Measurements from ENCODE around the gene UBAC2. TPM values are rescaled to one million over a fixed set of nuclear protein-coding genes. Genes with fewer than 3 reads are reported as not detected.

UBAC2 gene
- total and polyA plus RNA-seq, 2 donors: 53.1 to 57.2 TPM

DNA sequence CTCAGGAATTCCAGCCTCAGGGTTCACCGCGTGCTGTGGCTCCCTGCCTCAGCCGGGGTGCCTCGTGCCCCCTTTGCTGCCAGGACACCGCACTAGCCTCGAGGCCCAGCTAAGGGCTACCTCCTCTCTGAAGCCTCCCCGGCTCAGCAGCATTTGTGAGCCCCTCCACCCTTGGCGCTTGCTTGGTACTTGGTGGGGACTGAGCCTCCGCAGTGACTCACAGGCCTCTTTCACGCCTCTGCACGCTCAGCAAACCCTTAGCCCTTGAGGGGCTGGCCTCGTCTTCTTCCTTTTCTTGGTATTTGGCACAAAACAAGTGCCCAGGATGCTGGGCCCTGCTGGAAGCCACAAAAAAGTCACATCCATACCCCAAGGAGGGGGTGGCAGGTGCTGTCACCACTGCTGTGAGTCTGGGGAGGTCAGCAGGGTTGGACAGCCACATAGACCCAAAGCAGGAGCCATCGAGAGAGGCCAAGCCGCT, 215.2 kb downstream of the UBAC2 start:
- 85% methylated on average over 14 of the region's 14 CpGs for WGBS
- H3K4me1 ChIP-seq (ENCODE audit: insufficient read depth): no peaks in the 10 kb centered on the region
- no peak overlapping the region for H3K27ac ChIP-seq (ENCODE audit: low read depth)
- H3K4me3 ChIP-seq (ENCODE audit: low read depth, low read length): no peak overlapping the region
- DNase-seq (ENCODE audit: extremely low spot score): no peak
- H3K36me3 ChIP-seq (ENCODE audit: insufficient read depth): no peaks in the 10 kb centered on the region

DNA sequence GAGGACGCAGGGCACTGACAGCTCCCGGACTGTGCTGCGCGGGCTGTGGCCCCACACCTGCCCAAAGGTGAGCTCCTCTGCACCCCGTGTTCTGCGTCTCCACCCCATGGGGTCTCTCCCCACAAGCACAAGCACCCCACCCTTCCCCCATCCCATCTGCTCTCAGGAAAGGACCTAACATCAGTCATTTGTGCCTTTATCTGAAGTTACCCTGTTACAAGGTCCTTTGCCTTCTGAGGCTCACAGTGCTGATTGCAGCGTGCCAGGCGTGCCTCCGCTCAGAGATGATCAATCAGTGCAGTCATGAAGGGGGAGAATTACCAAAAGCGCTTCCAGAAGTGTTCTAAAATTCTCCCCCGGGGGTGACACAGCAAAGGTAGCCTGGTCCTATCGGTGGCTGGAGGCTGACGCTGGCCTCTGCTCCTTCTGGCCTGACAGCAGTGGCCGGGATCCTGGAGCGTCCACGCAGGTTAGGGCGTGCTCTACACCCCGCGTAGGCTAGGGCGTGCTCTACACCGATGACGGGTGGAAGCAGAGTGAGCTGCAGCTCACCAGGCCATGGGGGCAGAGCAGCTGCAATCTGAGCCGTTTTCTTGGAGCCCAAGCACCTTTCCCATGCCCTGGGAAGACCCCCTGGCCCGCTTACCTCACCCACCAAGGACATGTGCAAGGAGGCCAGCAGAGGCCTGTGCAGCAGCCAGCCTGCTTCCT, 215.9 kb downstream of the UBAC2 start:
- 87% methylated on average over 24 of the region's 24 CpGs for WGBS
- H3K4me3 ChIP-seq (ENCODE audit: low read depth, low read length): no peak overlapping the region
- no peak for DNase-seq (ENCODE audit: extremely low spot score)
- H3K36me3 ChIP-seq (ENCODE audit: insufficient read depth): no peaks in the 10 kb centered on the region
- no peaks in the 10 kb centered on the region for H3K4me1 ChIP-seq (ENCODE audit: insufficient read depth)
- no peak overlapping the region for H3K27ac ChIP-seq (ENCODE audit: low read depth)

DNA sequence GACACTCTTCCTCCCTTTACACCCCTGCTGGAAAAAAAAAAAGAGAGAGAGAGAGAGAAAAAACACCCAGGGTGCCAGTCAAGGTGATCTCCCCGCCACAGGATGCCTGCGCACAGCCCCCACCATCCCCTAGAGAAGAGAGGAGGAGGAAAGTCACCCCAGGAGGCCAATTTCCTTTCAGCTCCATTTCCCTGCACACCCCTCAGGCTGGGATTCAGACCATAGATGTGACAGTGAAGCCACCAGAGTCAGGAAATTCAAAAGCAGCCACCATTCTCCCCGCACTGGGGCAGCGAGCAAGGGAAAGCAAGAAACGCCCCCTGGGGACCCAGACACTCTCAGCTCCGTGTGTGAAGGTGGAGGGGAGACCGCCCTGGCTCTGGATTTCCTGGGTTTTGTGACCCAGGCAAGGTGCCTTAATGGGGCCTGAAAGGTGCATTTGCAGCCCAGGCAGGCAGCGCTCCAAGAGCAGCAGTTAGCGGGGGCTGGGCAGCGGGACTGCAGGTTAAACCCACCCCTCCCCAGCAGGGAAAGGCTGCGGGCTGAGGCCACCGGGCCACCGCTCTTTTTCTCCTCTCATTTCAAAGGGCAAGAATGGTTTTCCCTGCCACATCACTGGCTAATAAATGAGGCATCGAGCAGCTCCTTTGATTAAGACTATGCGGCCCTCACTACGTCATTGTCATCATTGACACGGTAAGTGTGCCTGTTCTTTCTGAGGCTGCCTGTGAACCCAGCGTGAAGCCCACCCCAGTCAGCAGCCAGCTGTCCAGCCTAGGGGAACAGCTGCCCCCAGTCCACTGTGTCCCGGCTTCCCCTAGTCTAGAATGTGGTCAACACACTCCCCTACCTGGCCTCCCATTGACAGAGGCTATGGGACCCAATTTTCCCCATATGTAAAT, 216.8 kb downstream of the UBAC2 start:
- DNase-seq (ENCODE audit: extremely low spot score): no peak
- 70% methylated on average over 19 of the region's 19 CpGs for WGBS

DNA sequence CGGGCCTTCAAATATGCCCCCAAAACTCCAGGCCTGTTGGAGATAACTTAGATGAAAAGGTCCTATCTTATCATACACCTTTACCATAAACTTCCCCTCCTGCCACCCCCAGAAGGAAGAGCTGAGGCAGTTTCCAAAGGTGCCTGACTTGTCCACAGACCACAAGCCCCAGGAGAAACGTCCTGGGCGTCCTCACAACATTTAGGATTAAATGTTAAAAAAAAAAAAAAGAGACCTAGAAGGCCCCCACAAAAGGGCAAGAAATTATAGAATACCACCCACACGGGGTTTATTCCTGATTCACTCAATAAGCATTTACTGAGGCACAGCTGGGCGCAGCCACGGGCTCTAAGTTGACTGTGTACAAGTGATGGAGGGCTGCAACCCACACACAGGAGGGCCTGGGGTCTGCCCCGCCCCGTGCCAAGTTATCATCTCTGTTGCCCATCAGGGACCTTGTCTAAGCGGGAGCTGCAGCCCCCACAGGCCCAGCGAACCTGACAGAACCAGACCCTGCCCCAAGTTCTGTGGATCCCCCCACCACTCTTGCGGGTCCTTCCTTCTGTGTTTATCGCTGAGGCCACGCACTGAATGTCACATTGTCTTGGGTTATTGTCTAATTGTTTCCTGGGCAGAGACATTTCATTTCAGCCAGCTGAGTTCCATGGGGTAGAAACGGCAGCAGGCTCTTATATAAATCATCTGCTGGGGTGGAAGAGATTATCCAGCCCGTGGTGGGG, 217.6 kb downstream of the UBAC2 start:
- DNase-seq (ENCODE audit: extremely low spot score): no peak
- Histone ChIP-seq H3K36me3 (ENCODE audit: insufficient read depth) (no peaks in the 10 kb centered on the region), H3K4me1 (ENCODE audit: insufficient read depth) (no peaks in the 10 kb centered on the region), H3K4me3 (ENCODE audit: low read depth, low read length) (no peak overlapping the region), H3K27ac (ENCODE audit: low read depth) (no peak overlapping the region)
- WGBS: 78% methylated on average over 15 of the region's 15 CpGs

More for the DNA sequence above, 216.8 kb downstream of the UBAC2 start:
- H3K4me1 ChIP-seq (ENCODE audit: insufficient read depth): no peaks in the 10 kb centered on the region
- H3K27ac ChIP-seq (ENCODE audit: low read depth): no peak overlapping the region
- no peak overlapping the region for H3K4me3 ChIP-seq (ENCODE audit: low read depth, low read length)
- H3K36me3 ChIP-seq (ENCODE audit: insufficient read depth): no peaks in the 10 kb centered on the region

DNA sequence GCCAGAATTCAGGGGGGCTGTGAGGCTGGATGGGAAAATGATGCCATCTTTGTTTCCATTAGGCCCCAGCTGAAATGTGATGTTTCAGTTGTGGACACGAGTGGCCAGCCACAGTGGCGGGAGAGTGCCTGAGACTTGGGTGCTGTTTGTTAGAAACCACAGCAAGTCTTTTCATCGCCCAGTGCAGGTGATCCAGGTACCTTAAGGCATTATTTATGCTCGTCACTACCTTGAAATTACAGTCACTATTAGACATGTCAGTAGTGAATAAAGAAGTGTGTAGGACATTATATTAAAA, 218.1 kb downstream of the UBAC2 start:
- Histone ChIP-seq H3K27ac (ENCODE audit: low read depth) (no peak overlapping the region), H3K36me3 (ENCODE audit: insufficient read depth) (no peaks in the 10 kb centered on the region), H3K4me3 (ENCODE audit: low read depth, low read length) (no peak overlapping the region), H3K4me1 (ENCODE audit: insufficient read depth) (no peaks in the 10 kb centered on the region)
- DNase-seq (ENCODE audit: extremely low spot score): no peak
- 83% methylated on average over 4 of the region's 4 CpGs for WGBS

DNA sequence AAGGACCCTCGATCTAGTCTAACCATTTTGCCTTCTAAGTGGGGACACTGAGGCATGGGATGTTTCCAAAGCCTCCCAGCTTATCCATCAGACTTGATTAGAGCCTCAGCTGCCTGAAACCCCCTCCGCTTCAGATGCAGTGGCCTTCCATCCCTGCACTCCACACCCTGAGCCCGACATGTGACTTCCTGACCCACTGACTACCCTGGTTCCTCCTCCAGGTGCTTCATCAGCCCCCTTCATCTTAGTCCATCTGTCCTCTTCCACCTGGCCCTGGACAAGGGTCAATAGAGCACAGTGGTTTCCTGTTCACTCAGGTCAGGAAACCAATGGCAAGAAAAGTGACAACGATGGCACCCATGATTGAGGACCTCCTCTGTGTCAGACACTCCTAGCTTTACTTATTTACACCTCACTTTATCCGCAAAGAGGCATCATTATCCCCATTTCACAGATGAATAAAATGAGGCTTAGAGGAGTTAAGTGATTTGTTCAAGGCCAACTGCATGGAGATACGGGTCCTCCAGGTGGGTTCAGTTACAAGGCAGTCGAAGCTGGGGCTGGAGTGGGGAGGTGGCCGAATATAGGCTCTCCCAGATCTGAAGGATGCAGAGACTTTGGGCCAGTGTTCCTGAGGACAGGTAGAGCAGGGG, 219.1 kb downstream of the UBAC2 start:
- no peaks in the 10 kb centered on the region for H3K36me3 ChIP-seq (ENCODE audit: insufficient read depth)
- no peaks in the 10 kb centered on the region for H3K4me1 ChIP-seq (ENCODE audit: insufficient read depth)
- H3K4me3 ChIP-seq (ENCODE audit: low read depth, low read length): no peak overlapping the region
- 88% methylated on average over 8 of the region's 8 CpGs for WGBS
- no peak overlapping the region for H3K27ac ChIP-seq (ENCODE audit: low read depth)
- DNase-seq (ENCODE audit: extremely low spot score): no peak

DNA sequence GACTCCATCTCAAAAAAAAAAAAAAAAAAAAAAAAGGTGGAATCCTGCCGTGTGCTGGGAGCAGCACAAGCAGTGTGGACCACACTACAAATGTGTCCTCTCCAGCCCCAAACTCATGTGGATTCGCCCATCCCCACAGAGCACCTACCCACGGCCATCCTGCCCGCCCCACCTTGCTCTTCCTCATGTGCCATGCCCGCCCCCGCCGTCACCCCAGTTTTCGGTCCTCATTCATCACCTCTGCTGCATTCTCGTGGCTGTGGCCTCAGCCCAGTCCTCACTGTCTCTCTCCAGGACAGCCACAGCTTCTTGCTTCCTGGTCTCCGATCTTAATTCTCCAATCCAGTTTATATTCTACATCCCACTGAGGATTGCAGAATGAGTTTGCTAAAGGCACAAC, 220.6 kb downstream of the UBAC2 start:
- Histone ChIP-seq H3K27ac (ENCODE audit: low read depth) (no peak overlapping the region), H3K36me3 (ENCODE audit: insufficient read depth) (no peaks in the 10 kb centered on the region), H3K4me1 (ENCODE audit: insufficient read depth) (no peaks in the 10 kb centered on the region), H3K4me3 (ENCODE audit: low read depth, low read length) (no peak overlapping the region)
- WGBS: 88% methylated on average over 10 of the region's 10 CpGs
- no peak for DNase-seq (ENCODE audit: extremely low spot score)

DNA sequence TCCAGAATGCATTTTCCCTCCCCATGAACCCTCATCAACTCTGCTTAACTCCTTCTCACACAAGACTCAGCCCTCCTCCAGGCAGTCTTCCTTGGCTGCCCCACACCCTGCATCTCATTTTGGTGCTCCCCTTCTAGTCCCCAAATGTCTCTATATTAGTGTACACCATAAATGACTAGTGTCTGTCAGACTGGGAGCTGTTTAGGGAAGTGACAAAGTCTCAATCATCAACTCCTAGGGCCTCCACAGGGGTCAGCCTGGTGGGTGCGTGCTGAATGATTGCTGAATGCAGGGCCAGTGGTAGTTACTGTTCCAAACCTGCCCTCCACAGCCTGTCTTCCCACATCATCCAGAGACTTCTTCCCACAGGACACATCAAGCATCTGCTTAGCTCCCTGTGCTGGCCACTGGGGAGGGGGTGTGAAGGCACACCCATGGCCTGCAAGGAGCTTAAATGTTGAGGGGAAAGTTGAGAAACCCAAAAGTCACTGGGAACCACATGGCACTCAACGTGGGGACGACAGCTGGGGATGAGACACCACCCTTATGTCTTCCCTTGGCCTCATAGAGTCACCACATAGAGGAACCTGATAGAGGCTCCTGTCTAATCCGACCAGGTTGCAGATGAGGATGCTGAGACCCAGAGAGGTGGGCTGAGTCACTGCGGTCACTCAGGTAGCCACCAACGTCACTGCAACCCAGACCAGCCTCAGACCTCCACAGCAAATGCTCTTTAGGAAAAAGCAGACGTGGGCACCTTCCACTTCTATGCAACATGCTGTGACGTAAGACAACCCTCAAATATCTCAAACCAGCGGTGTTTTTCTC, 221.3 kb downstream of the UBAC2 start:
- Histone ChIP-seq H3K36me3 (ENCODE audit: insufficient read depth) (no peaks in the 10 kb centered on the region), H3K4me3 (ENCODE audit: low read depth, low read length) (no peak overlapping the region), H3K27ac (ENCODE audit: low read depth) (no peak overlapping the region), H3K4me1 (ENCODE audit: insufficient read depth) (no peaks in the 10 kb centered on the region)
- no peak for DNase-seq (ENCODE audit: extremely low spot score)
- WGBS: 81% methylated on average over 9 of the region's 9 CpGs

DNA sequence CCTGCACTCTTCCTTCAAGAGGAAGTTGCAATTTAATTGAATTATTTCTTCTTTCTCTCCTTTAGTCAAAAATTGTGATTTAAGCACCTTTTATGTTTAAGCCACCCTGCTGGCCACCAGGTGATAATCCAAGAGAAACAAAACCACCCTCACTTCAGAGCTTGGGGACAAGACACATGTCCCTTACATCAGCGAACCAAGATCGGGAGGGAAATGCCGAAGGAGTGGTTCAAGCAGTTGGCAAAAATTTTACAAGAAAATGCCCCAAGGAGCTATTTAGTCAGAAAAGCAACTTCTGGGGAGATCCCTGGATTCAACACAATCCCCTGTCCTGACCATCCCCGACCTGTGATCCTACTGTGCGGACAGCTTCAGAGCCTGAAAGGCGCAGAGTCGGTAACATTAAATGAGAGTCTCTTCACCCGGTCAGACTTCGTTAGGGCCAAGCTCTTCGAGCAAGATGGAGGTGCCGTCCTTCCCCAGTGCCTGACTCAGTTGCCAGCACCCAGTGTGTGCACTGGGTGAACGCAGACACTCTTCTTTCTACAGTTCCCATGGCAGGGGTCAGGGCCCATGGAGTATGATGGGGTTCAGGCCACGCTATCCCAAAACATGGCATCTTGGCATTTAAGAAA, 222.0 kb downstream of the UBAC2 start:
- Histone ChIP-seq H3K27ac (ENCODE audit: low read depth) (no peak overlapping the region), H3K36me3 (ENCODE audit: insufficient read depth) (no peaks in the 10 kb centered on the region), H3K4me3 (ENCODE audit: low read depth, low read length) (no peak overlapping the region), H3K4me1 (ENCODE audit: insufficient read depth) (no peaks in the 10 kb centered on the region)
- DNase-seq (ENCODE audit: extremely low spot score): no peak
- 94% methylated on average over 13 of the region's 13 CpGs for WGBS

DNA sequence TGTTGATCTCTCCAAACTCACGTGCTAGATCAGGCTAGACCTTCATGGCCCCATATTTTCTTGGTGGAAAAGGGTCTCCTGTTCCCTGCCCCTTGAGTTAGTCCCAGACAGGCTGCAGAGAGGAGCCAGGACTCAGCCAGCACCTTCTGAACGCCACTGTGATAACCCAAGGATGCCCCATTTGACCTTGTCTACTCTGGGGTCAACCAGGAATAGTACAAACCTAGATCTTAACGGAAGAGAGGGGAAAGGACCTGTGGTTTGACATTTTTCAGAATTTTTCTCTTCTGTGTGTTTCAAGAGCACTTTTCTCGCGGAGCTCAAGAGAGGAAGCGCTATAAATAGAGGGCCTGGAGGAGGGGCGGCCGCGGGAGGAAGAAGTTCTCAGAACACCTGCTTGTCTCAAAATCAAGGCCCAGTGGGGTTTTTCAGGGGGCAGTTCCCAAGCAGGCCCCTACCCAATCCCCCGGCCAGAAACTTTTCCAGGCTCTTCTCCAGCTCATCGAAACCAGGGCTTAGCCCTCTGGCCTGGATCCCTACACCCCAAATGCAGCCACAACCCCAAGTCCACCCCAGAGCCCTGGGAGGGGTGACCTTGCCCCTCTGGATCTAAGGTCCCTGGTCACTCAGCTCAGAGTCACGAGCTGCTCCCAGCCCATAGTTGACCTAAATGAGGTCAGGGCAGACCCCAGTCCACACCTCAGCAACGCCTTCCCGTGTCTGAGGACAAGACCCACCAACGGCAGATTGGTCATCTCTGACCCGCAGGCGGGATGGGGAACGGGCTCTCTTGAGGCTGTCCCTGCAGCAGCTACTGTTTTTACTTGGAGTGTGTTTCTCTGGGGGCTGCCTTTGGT, 225.1 kb downstream of the UBAC2 start:
- no peak overlapping the region for H3K27ac ChIP-seq (ENCODE audit: low read depth)
- H3K4me3 ChIP-seq (ENCODE audit: low read depth, low read length): no peak overlapping the region
- no peak for DNase-seq (ENCODE audit: extremely low spot score)
- WGBS: 75% methylated on average over 18 of the region's 18 CpGs
- H3K36me3 ChIP-seq (ENCODE audit: insufficient read depth): no peaks in the 10 kb centered on the region
- H3K4me1 ChIP-seq (ENCODE audit: insufficient read depth): no peaks in the 10 kb centered on the region

DNA sequence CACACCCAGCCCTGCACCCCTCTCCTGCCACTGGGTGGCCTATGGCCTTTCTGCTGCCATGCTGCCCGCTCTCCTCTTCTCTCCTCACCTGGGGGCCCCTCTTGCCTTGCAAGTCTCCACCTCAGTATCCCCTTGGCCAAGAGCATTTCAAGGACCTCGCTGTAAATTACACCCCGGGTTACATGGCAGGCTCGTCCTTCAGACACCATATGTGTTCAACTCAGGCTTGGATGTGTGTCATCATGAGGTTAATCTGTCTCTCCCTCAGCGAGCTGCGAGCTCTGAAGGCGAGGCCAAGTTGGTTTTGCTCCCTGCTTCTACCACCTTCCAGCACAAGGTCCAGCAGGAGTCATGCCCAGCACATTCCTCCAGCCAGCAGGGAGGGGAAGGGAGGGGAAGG, 225.8 kb downstream of the UBAC2 start:
- no peak for DNase-seq (ENCODE audit: extremely low spot score)
- Histone ChIP-seq H3K4me3 (ENCODE audit: low read depth, low read length) (no peak overlapping the region), H3K27ac (ENCODE audit: low read depth) (no peak overlapping the region), H3K4me1 (ENCODE audit: insufficient read depth) (no peaks in the 10 kb centered on the region), H3K36me3 (ENCODE audit: insufficient read depth) (no peaks in the 10 kb centered on the region)
- 72% methylated on average over 7 of the region's 7 CpGs for WGBS

DNA sequence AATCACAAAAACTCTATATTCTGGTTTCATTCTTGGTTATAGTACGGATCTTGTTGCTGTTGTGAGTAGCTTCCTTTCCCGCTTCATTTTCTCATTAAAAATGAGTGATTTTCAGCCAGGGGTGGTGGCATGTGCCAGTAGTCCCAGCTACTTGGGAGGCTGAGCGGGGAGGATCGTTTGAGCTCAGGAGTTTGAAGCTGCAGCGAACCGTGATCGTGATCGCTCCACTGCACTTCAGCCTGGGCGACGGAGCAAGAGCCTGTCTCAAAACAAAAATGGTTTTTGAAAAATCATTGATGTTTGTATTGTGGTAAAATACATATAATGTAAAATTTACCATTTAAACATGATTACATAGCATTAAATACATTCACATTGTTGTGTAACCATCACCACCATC, 229.0 kb downstream of the UBAC2 start:
- H3K4me3 ChIP-seq (ENCODE audit: low read depth, low read length): no peak overlapping the region
- H3K27ac ChIP-seq (ENCODE audit: low read depth): no peak overlapping the region
- 93% methylated on average over 10 of the region's 10 CpGs for WGBS
- H3K36me3 ChIP-seq (ENCODE audit: insufficient read depth): no peaks in the 10 kb centered on the region
- no peaks in the 10 kb centered on the region for H3K4me1 ChIP-seq (ENCODE audit: insufficient read depth)
- DNase-seq (ENCODE audit: extremely low spot score): no peak
